ENCODE results near the gene UFSP1. TPM values are rescaled to one million over a fixed set of nuclear protein-coding genes. Genes with fewer than 3 reads are reported as not detected.

UFSP1 gene
- total and polyA plus RNA-seq, 2 of the 13 experiments (the other 11 are each of a cell fraction or from before 2014, with no cell fraction given): 0.65 to 3.3 TPM

DNA sequence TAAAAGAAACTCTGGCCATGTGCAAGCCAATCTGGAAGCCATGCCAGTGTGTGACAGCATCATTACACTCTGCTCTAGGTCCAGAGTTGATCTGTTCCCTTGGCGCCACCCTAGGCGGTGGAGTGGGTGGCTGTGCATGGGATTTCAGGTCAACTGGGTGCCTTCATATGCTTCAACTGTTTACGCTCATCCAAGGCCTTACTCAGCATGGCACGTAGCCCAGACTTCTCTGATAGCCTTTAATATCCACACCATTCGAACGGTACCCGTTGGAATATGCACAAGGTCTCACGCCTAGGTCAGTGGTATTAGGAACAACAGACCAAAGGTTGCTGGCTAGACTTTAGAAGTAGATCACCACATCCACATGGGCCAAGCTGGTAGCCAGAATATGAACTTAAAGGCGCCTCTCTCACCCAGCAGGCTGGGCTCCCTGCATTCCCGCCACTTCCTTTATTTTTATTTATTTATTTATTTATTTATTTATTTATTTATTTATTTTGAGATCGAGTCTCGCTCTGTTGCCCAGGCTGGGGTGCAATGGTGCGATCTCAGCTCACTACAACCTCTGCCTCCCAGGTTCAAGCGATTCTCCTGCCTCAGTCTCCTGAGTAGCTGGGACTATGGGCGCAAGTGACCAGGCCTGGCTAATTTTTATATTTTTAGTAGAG is 24.8 kb upstream of the UFSP1 start (continued):
- TF ChIP-seq SP2 (CRISPR knock-in tag; IDR thresholded peaks at IDR 0.05) (no peak), ZBTB42 (CRISPR knock-in tag; IDR thresholded peaks at IDR 0.05) (no peak), BRF2 (CRISPR knock-in tag; IDR thresholded peaks at IDR 0.05) (no peak), SMAD1 (CRISPR knock-in tag; IDR thresholded peaks at IDR 0.05; ENCODE audit: borderline replicate concordance, low read depth) (no peak), ZNF709 (CRISPR knock-in tag; IDR thresholded peaks at IDR 0.05) (no peak), ATF7-NPFF (CRISPR knock-in tag; IDR thresholded peaks at IDR 0.05; ENCODE audit: low read depth) (no peak), CHD4 (IDR thresholded peaks at IDR 0.05; ENCODE audit: borderline replicate concordance, low read length) (no peak), ERF (CRISPR knock-in tag; IDR thresholded peaks at IDR 0.05) (no peak), SRSF4 (IDR thresholded peaks at IDR 0.05; ENCODE audit: low read depth, low read length, poor library complexity, severe bottlenecking) (no peak), GABPB1 (CRISPR knock-in tag; IDR thresholded peaks at IDR 0.05) (no peak), KLF15 (CRISPR knock-in tag; IDR thresholded peaks at IDR 0.05; ENCODE audit: borderline replicate concordance) (no peak), ISL2 (CRISPR knock-in tag; IDR thresholded peaks at IDR 0.05) (no peak), ZGPAT (CRISPR knock-in tag; IDR thresholded peaks at IDR 0.05) (no peak), ZNF569 (CRISPR knock-in tag; IDR thresholded peaks at IDR 0.05; ENCODE audit: borderline replicate concordance) (no peak), MYC (CRISPR knock-in tag; IDR thresholded peaks at IDR 0.05; ENCODE audit: borderline replicate concordance) (peak; percentile 26; the same call in 1 of the 2 replicates)
- TF ChIP-seq, protein P1, sequence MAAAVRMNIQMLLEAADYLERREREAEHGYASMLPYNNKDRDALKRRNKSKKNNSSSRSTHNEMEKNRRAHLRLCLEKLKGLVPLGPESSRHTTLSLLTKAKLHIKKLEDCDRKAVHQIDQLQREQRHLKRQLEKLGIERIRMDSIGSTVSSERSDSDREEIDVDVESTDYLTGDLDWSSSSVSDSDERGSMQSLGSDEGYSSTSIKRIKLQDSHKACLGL (CRISPR knock-in tag; IDR thresholded peaks at IDR 0.05): no peak

All from HepG2 (cell line).